HepG2 (cell line): Measurements from ENCODE around the gene ZBTB7C. TPM values are rescaled to one million over a fixed set of nuclear protein-coding genes. Genes with fewer than 3 reads are reported as not detected.

Experiments used
- ATAC-seq: fragments of 200-7000 bp; cut with Tn5 transposase; 3 replicates; pipeline ENCODE4 v1.9.1; 2020; ENCODE audit warnings: mild to moderate bottlenecking, moderate library complexity
- BruUV-seq: library from RNA; stranded (reverse); fragments of 400-500 nt; replicated peaks from 2 replicates; lab custom pipeline; 2021; lab: Mats Ljungman, UMichigan
- CTCF ChIA-PET: fragments of 300-600 bp; formaldehyde crosslinking; extraction: SDS; loops from one replicate; lab custom pipeline; 2021; ENCODE audit warnings: low total read pairs, inconsistent platforms, low intra/inter-chr PET ratio; lab: Yijun Ruan, JAX
- POLR2A ChIA-PET: fragments of 350-600 bp; sonication (Branson Sonifier 250); formaldehyde crosslinking; loops from one replicate; lab custom pipeline; 2020; ENCODE audit warnings: antibody characterized with exemption, inconsistent platforms; lab: Yijun Ruan, JAX
- DNase-seq: peaks from one replicate; pipeline ENCODE4 v3.0.0-alpha.2; 2015; ENCODE audit warnings: low spot score
- FAIRE-seq: peaks from 3 replicates; lab custom pipeline; 2011; peaks lifted over from hg19 to GRCh38; lab: Jason Lieb, UNC
- H2AFZ ChIP-seq: one replicate; pipeline ENCODE4 v1.6.1; 2011; ENCODE audit warnings: low read length, inconsistent platforms
- H3K27ac ChIP-seq: fragments of 300-600 bp; 3 replicates; pipeline ENCODE4 v1.8.0; 2011; ENCODE audit warnings: mixed run types, mild to moderate bottlenecking, mixed read lengths, low read length, inconsistent platforms; ENCODE audit not compliant: insufficient read depth; ENCODE audit errors: extremely low read length
- H3K27me3 ChIP-seq, 2 experiments: fragments of 200-600 bp in 1 of 2; 2 replicates in 1 of 2; 3 replicates in 1 of 2; pipeline versions ENCODE4 v1.6.0 to v1.8.0; 2011; ENCODE audit warnings: low read length in 2 of 2, mild to moderate bottlenecking in 2 of 2, moderate library complexity in 2 of 2, inconsistent platforms in 1 of 2; ENCODE audit not compliant: insufficient read depth in 2 of 2, control insufficient read depth in 1 of 2
- H3K36me3 ChIP-seq, 2 experiments: fragments of 200-600 bp in 1 of 2; replicated peaks in 1 of 2; 2 replicates in 1 of 2; 3 replicates in 1 of 2; pipeline versions ENCODE4 v1.5.1 to v1.8.0; 2011; ENCODE audit warnings: low read length in 2 of 2, inconsistent platforms in 1 of 2; ENCODE audit not compliant: insufficient read depth in 2 of 2, control insufficient read depth in 1 of 2
- H3K4me1 ChIP-seq: 2 replicates; pipeline ENCODE4 v1.5.1; 2012; ENCODE audit warnings: low read length, inconsistent platforms; ENCODE audit not compliant: insufficient read depth
- H3K4me2 ChIP-seq: 2 replicates; pipeline ENCODE4 v1.6.0; 2011; ENCODE audit warnings: low read depth, low read length, inconsistent platforms
- H3K4me3 ChIP-seq, 3 experiments: fragments of 200-600 bp in 1 of 3; sonication (generic), shearing (Covaris generic) in 1 of 3; replicated peaks in 1 of 3; 2 replicates each; pipeline ENCODE4 v1.5.1; 2011 to 2016; ENCODE audit warnings: low read length in 3 of 3, inconsistent platforms in 2 of 3, low read depth in 2 of 3, mild to moderate bottlenecking in 2 of 3, control low read depth in 1 of 3, mixed read lengths in 1 of 3; ENCODE audit not compliant: insufficient read depth in 1 of 3
- H3K79me2 ChIP-seq: one replicate; pipeline ENCODE4 v1.6.1; 2011; ENCODE audit warnings: low read length, inconsistent platforms; ENCODE audit not compliant: insufficient read depth
- H3K9ac ChIP-seq: 2 replicates; pipeline ENCODE4 v1.6.0; 2011; ENCODE audit warnings: mild to moderate bottlenecking, low read depth, low read length, inconsistent platforms; ENCODE audit not compliant: insufficient read depth
- H3K9me3 ChIP-seq: 2 replicates; pipeline ENCODE4 v1.5.1; 2012; ENCODE audit warnings: mild to moderate bottlenecking, low read length
- H4K20me1 ChIP-seq: 2 replicates; pipeline ENCODE4 v1.6.0; 2011; ENCODE audit warnings: inconsistent platforms, mild to moderate bottlenecking, low read length, moderate library complexity; ENCODE audit not compliant: insufficient read depth
- GPN1 ChIP-seq: sonication (generic); formaldehyde crosslinking; IDR thresholded peaks from 2 replicates; pipeline ENCODE4 v1.5.1; 2020; ENCODE audit warnings: missing genetic modification reagents, borderline replicate concordance
- MAFF ChIP-seq: IDR thresholded peaks from 2 replicates; pipeline ENCODE4 v1.6.1; 2011; ENCODE audit warnings: low read depth, low read length, improper control_type of control experiment
- MAFK ChIP-seq, 2 experiments: IDR thresholded peaks in 1 of 2; conservative IDR thresholded peaks in 1 of 2; 2 replicates each; pipeline ENCODE4 v1.6.1; 2011; ENCODE audit warnings: improper control_type of control experiment in 2 of 2, low read length in 2 of 2
- STAG1 ChIP-seq: sonication (generic); formaldehyde crosslinking; IDR thresholded peaks from 2 replicates; pipeline ENCODE4 v1.4.0; 2020; ENCODE audit warnings: missing genetic modification reagents
- ZNF792 ChIP-seq: IDR thresholded peaks from 2 replicates; pipeline ENCODE4 v1.6.1; 2016
- WGBS: methylation state at CpG from one replicate; pipeline ENCODE4 v1.1.6; 2017; ENCODE audit warnings: low lambda C conversion rate; 5-methylcytosine and 5-hydroxymethylcytosine counted together
- in situ Hi-C: cut with HindIII; loops from 2 replicates; pipeline ENCODE4 v1.10.0; 2017; ENCODE audit warnings: low pct_unique_long_range_greater_than_20kb; ENCODE audit not compliant: extremely low pct_ligation_motif_present
- intact Hi-C: fragments of 100-400 bp; cut with micrococcal nuclease; formaldehyde crosslinking; loops from one replicate; pipeline ENCODE4 v1.10.0; 2022; ENCODE audit not compliant: unreplicated experiment
- polyA plus RNA-seq, 8 experiments: library from polyadenylated mRNA; depleted of rRNA in 3 of 8; stranded (reverse) in 7 of 8; unstranded in 1 of 8; fragments of >200 nt; fragmentation: Illumina TruSeq in 4 of 8; extraction: Trizol in 4 of 8; gene quantifications; 2 replicates each; pipeline versions ENCODE4 v1.2.1 to v1.2.3, GENCODE V29; 2011 to 2016; ENCODE audit warnings: low read depth in 4 of 8, missing spikeins in 1 of 8, mixed read lengths in 1 of 8; ENCODE audit not compliant: insufficient read depth in 1 of 8
- total RNA-seq, 5 experiments: library from RNA; depleted of rRNA; stranded (reverse); fragments of >200 nt; fragmentation: Illumina TruSeq; extraction: Trizol; gene quantifications; 2 replicates each; pipeline ENCODE4 v1.2.3, GENCODE V29; 2016; ENCODE audit warnings: low read depth in 1 of 5
- TF ChIP-seq, protein P1 (sequence below): sonication (generic); formaldehyde crosslinking; IDR thresholded peaks from 2 replicates; pipeline ENCODE4 v1.5.0; 2020; ENCODE audit warnings: mild to moderate bottlenecking, missing genetic modification reagents, moderate library complexity

Gene ZBTB7C
- total and polyA plus RNA-seq, 2 of the 13 experiments (the other 11 are each of a cell fraction or from before 2014, with no cell fraction given), result 0.01 to 0.04 TPM

DNA sequence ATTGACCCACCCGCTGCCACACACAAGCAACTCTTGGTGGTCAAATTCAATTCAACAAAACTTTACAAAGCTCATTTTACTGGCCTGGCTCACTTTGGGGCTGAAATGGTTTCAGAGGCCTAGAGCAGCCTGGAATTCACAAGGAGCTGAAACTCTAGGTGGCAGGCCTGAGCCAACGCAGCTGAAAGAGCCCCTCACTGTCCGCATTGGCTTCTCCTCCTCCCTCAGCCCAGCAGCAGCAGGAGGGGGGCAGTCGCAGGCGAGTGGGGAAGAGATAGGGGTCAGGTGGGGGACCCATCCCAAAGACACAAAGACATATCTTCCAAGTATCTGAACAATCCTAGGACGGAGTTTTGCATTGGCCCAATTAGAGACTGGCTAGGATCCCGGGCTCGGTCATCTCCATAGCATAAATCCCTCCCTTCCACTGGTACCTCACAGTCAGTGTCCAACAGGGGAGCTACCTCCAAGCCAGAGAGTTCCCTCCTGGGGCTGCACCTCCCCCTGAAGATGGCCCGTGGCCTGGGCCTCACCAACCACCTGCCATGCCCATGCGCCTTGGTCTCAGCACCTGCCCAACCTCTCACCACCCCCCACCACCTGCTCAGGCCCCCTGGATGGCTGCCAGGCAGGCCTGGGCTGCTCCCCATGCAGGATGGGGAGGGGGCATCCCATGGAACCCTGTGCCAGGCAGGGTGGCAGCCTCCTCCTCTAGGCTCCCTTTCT lies 113.4 kb downstream of the ZBTB7C start:
- WGBS, result 23% methylated on average over 6 of the region's 10 CpGs
- no TSS peak for BruUV-seq
- Histone ChIP-seq H3K9ac (no peak overlapping the region), H3K4me3 (no peak overlapping the region), H3K9me3 (no peaks in the 10 kb centered on the region), H3K36me3 (no peaks in the 10 kb centered on the region), H3K4me1 (no peaks in the 10 kb centered on the region), H3K27me3 (no peaks in the 10 kb centered on the region; a peak in 1 of 5 replicates), H3K79me2 (no peaks in the 10 kb centered on the region), H4K20me1 (no peaks in the 10 kb centered on the region), H3K4me2 (no peak overlapping the region), H2AFZ (no peak overlapping the region), H3K27ac (no peak overlapping the region)
- DNase-seq, result peak; percentile 3
- no peak for FAIRE-seq
- intact Hi-C loops (no loop called here), in situ Hi-C loops (no loop called here)
- peak; percentile 78 for ATAC-seq
- ChIA-PET CTCF (no interaction called here), POLR2A (no interaction called here)
- TF ChIP-seq, protein P1, sequence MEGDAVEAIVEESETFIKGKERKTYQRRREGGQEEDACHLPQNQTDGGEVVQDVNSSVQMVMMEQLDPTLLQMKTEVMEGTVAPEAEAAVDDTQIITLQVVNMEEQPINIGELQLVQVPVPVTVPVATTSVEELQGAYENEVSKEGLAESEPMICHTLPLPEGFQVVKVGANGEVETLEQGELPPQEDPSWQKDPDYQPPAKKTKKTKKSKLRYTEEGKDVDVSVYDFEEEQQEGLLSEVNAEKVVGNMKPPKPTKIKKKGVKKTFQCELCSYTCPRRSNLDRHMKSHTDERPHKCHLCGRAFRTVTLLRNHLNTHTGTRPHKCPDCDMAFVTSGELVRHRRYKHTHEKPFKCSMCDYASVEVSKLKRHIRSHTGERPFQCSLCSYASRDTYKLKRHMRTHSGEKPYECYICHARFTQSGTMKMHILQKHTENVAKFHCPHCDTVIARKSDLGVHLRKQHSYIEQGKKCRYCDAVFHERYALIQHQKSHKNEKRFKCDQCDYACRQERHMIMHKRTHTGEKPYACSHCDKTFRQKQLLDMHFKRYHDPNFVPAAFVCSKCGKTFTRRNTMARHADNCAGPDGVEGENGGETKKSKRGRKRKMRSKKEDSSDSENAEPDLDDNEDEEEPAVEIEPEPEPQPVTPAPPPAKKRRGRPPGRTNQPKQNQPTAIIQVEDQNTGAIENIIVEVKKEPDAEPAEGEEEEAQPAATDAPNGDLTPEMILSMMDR, result peak; percentile 39
- TF ChIP-seq ZNF792 (CRISPR knock-in tag) (no peak), STAG1 (CRISPR knock-in tag) (peak; percentile 28)

GRCh38 chr18:48294899-48295585 lies 114.1 kb downstream of the ZBTB7C start:
- Histone ChIP-seq H4K20me1 (no peaks in the 10 kb centered on the region), H3K4me2 (no peak overlapping the region), H3K79me2 (no peaks in the 10 kb centered on the region), H3K27me3 (no peaks in the 10 kb centered on the region; a peak in 1 of 5 replicates)
- intact Hi-C loops, result no loop called here
- peak; percentile 64 to 77 for TF ChIP-seq MAFK (conservative IDR thresholded peaks at IDR 0.05 in 1 of 2, IDR thresholded peaks at IDR 0.05 in 1 of 2; ENCODE audit: low read length in 2 of 2)
- TF ChIP-seq GPN1 (CRISPR knock-in tag), result no peak
- peak; percentile 70; the same call in 1 of the 2 replicates for TF ChIP-seq MAFF
- TF ChIP-seq, all 625 proteins: peak for 2
- POLR2A ChIA-PET, result no interaction called here
- Histone ChIP-seq H2AFZ (no peak overlapping the region), H3K9ac (no peak overlapping the region), H3K4me1 (no peaks in the 10 kb centered on the region), H3K27ac (no peak overlapping the region), H3K4me3 (no peak overlapping the region), H3K9me3 (no peaks in the 10 kb centered on the region), H3K36me3 (no peaks in the 10 kb centered on the region)
- BruUV-seq, result no TSS peak
- 40% methylated on average over 12 of the region's 12 CpGs for WGBS
- CTCF ChIA-PET, result no interaction called here
- no peak for DNase-seq
- in situ Hi-C loops, result no loop called here
- no peak for FAIRE-seq
- no peak for ATAC-seq
